ENCODE data around the gene MDGA2.

- no peak for TF ChIP-seq CTCF (conservative IDR thresholded peaks at IDR 0.05)
- no peak for TF ChIP-seq ZFX (IDR thresholded peaks at IDR 0.05)
These were observed 474.7 kb downstream of the MDGA2 start for GRCh38 chr14:47200740-47201139.

Data from C4-2B (cell line).